ENCODE measurements around the gene GGA1.
"Not testable (repeated sequence)": the region's sequence is repeated elsewhere in the genome, so short reads cannot be mapped to it uniquely, and the experiment has no call there.

The GGA1 gene

DNA sequence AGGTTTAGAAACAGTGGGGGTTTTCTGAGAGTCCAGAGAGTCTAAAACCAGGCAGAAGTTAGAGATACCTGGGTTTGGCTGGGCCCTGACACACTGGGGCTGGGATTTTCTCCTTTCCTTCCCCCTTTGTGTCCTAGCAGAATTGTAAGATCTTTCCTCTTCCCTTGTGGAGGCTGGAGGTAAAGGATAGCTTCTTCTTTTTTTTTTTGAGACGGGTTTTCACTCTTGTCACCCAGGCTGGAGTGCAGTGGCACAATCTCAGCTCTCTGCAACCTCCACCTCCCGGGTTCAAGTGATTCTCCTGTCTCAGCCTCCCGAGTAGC is 1.5 kb downstream of the GGA1 start:
- not testable (repeated sequence) for DNase-seq

- DNase-seq: no peak
Measured at GRCh38 chr22:37610480-37611129, 2.0 kb downstream of the GGA1 start.

DNA sequence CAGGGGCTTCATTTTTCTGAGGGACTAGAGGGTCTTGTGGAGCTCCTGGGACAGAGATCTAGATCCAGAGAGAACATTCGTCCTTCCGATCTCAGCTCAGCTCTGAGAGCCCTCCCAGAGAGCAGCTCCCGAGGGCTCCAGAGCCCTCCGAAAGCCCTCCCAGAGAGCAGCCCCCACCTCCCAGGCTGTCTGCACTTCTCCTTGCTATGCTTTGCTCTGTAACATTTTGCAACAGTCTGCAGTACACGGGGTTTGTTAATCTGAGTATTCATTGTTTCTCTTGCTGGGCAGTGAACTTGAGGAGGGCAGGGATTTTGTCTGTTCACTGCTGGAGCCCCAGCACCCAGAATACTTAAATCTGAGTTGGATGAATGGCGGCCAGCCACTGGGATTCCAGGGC is 2.6 kb downstream of the GGA1 start:
- DNase-seq: no peak

DNA sequence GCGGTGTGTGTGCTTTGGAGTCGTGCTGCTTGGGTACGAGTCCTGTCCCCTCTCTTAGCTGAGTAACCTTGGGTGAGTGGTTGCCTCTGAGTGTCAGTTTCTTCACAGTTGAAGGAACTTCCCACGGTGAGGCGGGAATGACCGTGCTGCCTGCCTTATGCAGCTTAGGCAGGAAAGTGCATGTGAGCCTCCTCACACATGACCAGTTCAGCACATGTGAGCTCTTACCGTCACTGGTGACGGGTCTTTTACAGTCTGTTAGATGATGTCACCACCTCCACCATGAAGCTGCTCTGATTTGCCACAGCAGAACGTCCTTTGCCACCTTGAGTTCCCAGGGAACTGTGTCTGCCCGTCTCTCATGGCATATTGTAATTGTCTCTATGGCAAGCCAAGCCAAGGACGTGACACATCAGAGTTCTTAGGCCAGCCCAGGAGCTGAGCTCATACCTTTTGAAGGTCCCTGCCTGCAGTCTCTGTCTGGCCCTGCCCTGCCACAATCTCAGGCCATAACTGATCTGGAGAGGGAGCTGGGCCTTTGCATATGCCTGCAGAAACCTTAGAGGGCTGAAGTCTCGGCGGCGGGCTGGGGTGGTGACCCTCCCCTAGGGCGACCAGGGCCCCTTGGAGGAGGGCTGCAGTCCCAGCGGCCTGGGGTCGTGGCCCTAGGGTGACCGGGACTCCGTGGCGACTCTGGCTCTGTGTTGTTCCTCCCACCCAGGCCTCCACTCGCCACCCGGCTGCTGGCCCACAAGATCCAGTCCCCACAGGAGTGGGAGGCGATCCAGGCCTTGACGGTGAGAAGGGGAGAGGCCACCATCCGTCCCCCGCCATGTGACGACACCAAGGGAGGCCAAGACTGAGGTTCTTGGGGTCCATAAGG is 7.8 kb downstream of the GGA1 start:
- no peak for DNase-seq

GRCh38 chr22:37617431-37617830 is 8.8 kb downstream of the GGA1 start:
- no peak for DNase-seq

GRCh38 chr22:37618072-37618656 is 9.5 kb downstream of the GGA1 start:
- DNase-seq: no peak

DNA sequence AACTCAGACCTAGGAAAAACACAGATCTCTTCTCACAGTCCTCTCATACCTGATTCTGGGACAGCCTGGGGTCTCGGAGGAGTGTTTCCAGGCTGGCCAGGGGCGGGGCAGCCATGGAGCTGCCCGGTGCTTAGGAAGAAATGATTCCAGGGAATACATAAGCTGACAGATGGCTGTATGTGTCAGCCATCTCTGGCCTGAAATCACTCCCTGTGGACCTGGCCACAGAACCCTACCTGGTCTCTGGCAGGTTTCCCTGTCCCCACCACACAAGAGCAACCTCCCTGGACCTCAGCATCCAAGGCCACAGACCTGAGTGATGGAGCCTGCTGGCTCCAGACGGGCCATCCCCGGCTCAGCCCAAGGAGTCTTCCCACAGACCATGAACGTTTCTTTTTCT is 10.0 kb downstream of the GGA1 start:
- no peak for DNase-seq

DNA sequence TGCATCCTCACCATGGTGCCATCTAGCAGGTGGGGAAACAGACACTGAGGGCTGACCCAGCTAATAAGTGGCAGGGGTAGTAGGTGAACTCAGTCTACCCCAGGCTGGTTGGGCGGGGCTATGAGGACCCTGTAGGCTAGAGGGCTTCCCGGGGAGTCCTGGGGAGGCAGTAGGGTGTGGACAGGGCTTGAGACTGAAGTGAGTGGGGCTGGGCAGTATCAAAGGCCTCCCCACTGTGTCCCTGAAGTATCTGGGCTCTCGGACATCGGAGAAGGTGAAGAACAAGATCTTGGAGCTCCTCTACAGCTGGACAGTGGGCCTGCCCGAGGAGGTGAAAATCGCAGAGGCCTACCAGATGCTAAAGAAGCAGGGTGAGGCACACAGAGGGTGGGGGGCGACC is 11.4 kb downstream of the GGA1 start:
- no peak for DNase-seq

DNA sequence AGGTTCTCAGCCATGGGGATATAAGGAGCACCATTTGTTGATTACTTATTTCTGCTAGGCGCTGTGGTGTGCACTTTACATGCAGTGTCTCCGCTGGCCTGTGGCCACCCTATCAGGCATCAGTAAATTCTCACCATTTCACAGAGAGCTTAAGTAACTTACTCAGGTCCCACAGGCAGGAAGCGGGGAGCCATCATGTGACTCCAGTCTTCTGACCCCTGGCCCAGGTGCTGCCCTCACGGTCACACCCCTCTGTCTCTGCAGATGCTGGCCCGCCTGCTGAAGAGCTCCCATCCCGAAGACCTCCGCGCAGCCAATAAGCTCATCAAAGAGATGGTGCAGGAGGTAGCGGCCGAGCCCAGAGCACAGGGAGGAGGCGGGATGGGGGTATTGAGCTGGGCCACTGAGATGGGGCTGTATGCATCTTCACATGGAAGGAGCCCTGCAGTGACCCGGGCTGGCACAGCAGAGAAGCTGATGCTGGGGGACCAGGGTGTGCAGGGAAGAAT is 12.8 kb downstream of the GGA1 start:
- no peak for DNase-seq

DNA sequence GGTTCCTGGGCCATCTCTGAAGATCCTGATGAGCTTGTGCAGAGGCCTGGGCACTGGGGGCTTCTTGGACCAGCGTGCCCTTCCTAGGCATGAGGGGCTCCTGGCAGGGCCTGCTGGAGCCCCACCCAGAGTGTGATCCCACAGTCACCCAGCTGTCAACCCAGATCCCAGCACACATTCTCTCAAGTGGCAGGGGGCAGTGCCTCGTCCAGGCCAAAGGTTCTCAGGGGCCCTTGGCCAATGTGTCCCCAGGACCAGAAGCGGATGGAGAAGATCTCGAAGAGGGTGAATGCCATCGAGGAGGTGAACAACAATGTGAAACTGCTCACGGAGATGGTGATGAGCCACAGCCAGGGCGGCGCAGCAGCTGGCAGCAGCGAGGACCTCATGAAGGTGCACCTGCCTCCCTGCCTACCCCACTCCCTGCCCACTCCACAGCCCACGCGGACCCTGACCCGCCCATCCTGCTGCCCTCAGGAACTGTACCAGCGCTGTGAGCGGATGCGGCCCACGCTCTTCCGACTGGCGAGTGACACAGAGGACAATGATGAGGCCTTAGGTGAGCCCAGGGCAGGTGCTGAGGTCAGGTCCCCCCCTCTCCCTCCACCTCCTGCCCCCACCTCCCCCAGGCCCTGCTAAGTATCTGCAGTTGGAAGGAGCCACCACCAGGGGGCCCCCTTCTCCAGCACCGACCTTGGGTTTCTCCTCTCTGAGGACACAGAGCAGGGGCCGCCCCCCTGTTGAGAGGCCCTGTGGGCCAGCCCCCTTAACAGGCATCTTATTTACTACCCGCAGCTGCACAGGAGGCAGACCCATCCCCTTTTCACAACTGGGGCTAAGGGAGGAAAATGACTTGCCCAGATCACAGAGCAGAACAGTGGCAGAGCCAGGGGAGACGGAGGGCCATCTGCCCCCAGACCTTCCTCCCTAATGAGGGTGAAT is 14.7 kb downstream of the GGA1 start:
- DNase-seq: peak; percentile 30

- no peak for DNase-seq
Measured at GRCh38 chr22:37624017-37624365, 15.4 kb downstream of the GGA1 start.

DNA sequence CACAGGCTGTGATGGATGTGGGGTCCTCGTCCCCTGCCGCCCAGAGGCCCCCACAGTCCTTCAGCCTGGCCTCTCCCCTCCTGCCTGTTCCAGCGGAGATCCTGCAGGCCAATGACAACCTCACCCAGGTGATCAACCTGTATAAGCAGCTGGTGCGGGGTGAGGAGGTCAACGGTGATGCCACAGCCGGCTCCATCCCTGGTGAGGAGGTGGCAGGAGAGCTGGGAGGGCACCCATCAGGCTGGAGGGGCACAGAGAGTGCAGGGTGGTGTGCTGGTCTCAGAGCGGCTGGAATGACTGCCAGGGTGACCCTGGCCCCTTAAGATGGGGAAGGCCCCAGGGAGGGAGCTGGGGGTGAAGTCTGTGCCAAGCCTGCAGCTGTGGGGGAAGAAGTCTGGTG is 16.2 kb downstream of the GGA1 start:
- DNase-seq: no peak

DNA sequence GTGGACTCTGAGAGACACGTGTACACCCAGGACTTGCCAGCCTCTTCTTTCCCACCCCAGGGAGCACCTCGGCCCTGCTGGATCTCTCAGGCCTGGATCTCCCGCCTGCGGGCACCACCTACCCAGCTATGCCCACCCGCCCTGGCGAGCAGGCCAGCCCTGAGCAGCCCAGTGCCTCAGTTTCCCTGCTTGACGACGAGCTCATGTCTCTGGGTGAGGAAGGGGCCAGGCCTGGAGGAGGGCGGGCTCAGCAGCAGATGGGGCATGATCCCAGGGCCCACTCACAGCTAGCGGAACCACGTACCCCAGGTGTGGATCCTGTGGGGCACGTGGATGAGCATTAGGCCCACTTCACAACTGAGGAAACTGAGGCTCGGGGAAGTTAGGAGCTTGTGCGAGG is 17.1 kb downstream of the GGA1 start:
- no peak for DNase-seq

DNA sequence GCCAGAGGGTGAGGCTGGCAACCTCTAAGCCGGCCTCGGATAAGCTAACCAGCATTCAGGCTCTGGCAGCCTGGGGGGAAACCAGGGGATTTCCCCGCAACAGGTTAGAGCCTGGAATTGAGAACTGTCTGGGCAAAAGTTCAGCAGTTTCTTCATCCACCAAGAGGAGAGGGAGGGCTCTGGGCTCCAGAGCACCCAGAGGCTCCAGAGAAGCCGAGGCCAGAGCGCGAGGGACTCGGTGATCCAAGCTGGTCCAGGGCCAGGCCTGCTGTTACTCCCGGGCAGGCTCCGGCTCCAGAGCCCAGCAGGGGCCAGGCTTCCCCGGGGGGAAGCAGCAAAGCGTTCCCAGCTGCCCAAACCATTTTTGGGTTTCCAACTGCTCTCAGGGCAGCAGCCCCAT is 17.5 kb downstream of the GGA1 start:
- DNase-seq: no peak

GRCh38 chr22:37626556-37627075 is 18.0 kb downstream of the GGA1 start:
- no peak for DNase-seq

- no peak for DNase-seq
Measured at GRCh38 chr22:37627121-37627520, 18.5 kb downstream of the GGA1 start.

- no peak for DNase-seq
Measured at GRCh38 chr22:37627545-37627944, 18.9 kb downstream of the GGA1 start.

- no peak for DNase-seq
Measured at GRCh38 chr22:37628830-37629229, 20.2 kb downstream of the GGA1 start.

DNA sequence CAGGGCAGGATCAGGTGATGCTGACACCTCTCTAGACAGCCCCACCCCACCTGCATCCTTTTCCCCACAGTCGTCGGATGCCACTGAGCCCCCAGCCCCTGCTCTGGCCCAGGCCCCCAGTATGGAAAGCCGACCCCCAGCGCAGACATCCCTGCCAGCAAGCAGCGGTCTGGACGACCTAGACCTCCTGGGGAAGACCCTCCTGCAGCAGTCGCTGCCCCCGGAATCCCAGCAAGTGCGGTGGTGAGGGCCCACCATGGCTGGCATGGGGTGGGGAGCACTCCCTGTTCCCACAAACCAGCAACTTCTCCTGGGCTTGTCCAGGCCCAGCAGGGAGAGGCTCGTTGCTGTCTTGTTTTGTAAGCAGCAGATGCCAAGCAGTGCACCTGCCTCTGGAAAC is 21.3 kb downstream of the GGA1 start:
- DNase-seq: no peak

DNA sequence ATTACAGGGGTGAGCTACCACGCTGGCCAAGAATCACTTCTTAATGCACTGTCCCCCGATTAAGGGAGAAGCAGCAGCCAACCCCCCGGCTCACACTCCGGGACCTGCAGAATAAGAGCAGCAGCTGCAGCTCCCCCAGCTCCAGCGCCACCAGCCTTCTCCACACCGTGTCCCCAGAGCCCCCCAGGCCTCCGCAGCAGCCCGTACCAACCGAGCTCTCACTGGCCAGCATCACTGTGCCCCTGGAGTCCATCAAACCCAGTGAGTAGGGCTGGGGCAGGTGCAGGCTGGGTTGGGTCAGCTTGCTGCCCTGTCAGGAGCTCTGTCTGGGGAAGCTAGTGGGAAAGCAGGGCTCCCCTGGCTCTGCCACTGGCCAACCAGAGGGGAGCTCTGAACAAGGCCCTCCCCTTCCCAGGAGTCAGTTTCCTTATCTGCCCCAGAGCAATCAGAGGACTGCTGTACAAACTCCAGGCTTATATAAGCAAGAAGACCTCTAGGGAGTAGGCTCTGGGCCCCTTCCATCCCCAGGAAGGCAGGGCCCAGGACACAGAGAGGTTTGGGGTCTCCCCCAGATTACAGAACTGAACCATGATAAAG is 22.3 kb downstream of the GGA1 start:
- no peak for DNase-seq

GRCh38 chr22:37631448-37632173 is 23.0 kb downstream of the GGA1 start:
- DNase-seq: no peak
